SH-SY5Y (cell line): Measurements from ENCODE around the gene C9orf85.

ENCODE experiments used
- GATA2 ChIP-seq: IDR thresholded peaks from 2 replicates; pipeline ENCODE4 v1.6.1; 2011; ENCODE audit warnings: mild to moderate bottlenecking, low read depth, low read length
- GATA3 ChIP-seq: IDR thresholded peaks from 2 replicates; pipeline ENCODE4 v1.6.1; 2011; ENCODE audit warnings: low read depth, mild to moderate bottlenecking, low read length, moderate library complexity

GRCh38 chr9:71915495-71915894, 4.1 kb downstream of the C9orf85 start:
- TF ChIP-seq GATA2 (no peak), GATA3 (no peak)
